Skeletal muscle cell (primary cell): Measurements from ENCODE around the gene NODAL.

Experiments used
- DNase-seq: peaks from one replicate; pipeline ENCODE4 v3.0.0-alpha.2; 2010; ENCODE audit warnings: low read depth
- H3K4me3 ChIP-seq: 2 replicates; pipeline ENCODE4 v1.5.1; 2011; ENCODE audit warnings: low read depth, mild to moderate bottlenecking, control low read depth, low read length, moderate library complexity

The NODAL gene

GRCh38 chr10:70403483-70404035 lies 37.9 kb downstream of the NODAL start:
- DNase-seq = no peak
- H3K4me3 ChIP-seq = peak overlapping the region; percentile 87

- H3K4me3 ChIP-seq = no peak overlapping the region
- DNase-seq = no peak
Observed at GRCh38 chr10:70399177-70399576, 42.3 kb downstream of the NODAL start.

GRCh38 chr10:70396140-70396539 lies 45.3 kb downstream of the NODAL start:
- no peak for DNase-seq

GRCh38 chr10:70391654-70392053 lies 49.8 kb downstream of the NODAL start:
- no peak overlapping the region for H3K4me3 ChIP-seq
- DNase-seq = no peak

More at GRCh38 chr10:70396140-70396539, 45.3 kb downstream of the NODAL start:
- no peak overlapping the region for H3K4me3 ChIP-seq
